ENCODE results near the gene VEZF1. TPM values are rescaled to one million over a fixed set of nuclear protein-coding genes. Genes with fewer than 3 reads are reported as not detected.

VEZF1 gene
- total RNA-seq, 1 experiment from 2014 or later, result 77.7 TPM

DNA sequence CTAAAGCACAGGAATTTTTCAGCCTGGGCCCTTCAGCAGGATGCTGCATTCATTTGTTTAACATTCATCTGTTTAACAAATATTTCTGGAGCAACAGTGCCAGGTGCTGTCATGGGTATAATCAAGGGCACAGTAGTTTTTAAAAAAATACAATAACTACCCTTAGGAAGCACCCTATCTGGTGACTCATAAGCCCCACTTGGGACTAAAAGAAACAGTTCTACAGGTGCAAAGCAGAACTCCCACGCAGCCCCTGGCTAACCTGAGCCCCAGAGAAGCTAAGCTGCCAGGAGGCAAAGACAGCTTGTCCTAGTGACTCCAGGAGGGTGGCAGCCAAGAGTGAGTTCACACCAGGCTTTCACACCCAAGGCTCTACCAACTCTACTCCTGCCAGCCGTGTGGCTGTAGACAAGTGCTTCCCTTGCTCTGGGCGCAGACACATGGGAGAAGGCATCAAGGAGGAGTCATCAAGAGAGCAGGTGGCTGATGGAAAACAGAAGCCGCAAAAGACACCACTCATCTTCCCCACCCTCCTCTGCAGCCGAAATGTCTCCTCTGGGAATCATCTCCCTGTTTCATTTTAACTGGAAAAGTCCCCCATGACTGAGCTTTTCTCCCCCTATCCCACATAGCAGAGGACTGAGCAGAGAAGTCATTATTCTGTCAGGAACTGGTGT, 47.3 kb downstream of the VEZF1 start:
- no peak for DNase-seq (ENCODE audit: low spot score)
- H3K4me1 ChIP-seq (ENCODE audit: insufficient read depth, low read length, poor library complexity, severe bottlenecking), result peaks cover 64% of the 10 kb centered on the region
- H3K9me3 ChIP-seq (ENCODE audit: low read depth, low read length, poor library complexity, severe bottlenecking), result no peaks in the 10 kb centered on the region
- POLR2A ChIA-PET (ENCODE audit: low non-redundant PET), result no interaction called here
- CTCF ChIA-PET, result no interaction called here
- H3K27me3 ChIP-seq (replicated peaks; ENCODE audit: insufficient read depth, low read depth, low read length, poor library complexity), result no peaks in the 10 kb centered on the region
- H3K4me3 ChIP-seq (ENCODE audit: low read depth, low read length, poor library complexity, severe bottlenecking), result no peak overlapping the region
- TF ChIP-seq EZH2 (IDR thresholded peaks at IDR 0.05; ENCODE audit: borderline replicate concordance, low read depth, low read length, poor library complexity, severe bottlenecking), result no peak
- TF ChIP-seq, protein P1, sequence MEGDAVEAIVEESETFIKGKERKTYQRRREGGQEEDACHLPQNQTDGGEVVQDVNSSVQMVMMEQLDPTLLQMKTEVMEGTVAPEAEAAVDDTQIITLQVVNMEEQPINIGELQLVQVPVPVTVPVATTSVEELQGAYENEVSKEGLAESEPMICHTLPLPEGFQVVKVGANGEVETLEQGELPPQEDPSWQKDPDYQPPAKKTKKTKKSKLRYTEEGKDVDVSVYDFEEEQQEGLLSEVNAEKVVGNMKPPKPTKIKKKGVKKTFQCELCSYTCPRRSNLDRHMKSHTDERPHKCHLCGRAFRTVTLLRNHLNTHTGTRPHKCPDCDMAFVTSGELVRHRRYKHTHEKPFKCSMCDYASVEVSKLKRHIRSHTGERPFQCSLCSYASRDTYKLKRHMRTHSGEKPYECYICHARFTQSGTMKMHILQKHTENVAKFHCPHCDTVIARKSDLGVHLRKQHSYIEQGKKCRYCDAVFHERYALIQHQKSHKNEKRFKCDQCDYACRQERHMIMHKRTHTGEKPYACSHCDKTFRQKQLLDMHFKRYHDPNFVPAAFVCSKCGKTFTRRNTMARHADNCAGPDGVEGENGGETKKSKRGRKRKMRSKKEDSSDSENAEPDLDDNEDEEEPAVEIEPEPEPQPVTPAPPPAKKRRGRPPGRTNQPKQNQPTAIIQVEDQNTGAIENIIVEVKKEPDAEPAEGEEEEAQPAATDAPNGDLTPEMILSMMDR (conservative IDR thresholded peaks at IDR 0.05; ENCODE audit: low read depth, low read length), result no peak
- intact Hi-C loops (cut with micrococcal nuclease; ENCODE audit: unreplicated experiment), result no loop called here
- no TSS peak for BruUV-seq (replicated peaks)
- peak overlapping the region; percentile 67 for H3K27ac ChIP-seq (ENCODE audit: low read depth, low read length, poor library complexity, severe bottlenecking)
- H3K36me3 ChIP-seq (ENCODE audit: insufficient read depth, low read length, poor library complexity, severe bottlenecking), result no peaks in the 10 kb centered on the region

DNA sequence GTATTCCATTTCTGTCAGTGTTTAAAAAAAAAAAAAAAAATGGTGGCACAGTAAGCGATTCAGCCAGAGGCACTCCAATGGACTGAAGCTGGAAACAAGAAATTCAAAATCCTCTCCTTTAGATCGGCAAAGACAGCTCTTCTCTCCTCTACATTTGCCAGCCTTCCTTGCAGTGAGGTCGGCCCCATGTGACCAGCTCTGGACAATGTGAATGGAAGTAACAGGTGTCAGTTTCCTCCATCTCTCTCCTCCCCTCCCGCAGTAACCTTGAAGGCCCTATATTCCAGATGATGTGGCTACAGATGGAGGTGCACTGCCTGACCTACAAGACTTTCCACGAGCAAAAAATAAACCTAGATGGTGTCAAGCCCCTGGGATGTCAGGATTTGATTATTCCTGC, 47.8 kb downstream of the VEZF1 start:
- CTCF ChIA-PET, result no interaction called here

DNA sequence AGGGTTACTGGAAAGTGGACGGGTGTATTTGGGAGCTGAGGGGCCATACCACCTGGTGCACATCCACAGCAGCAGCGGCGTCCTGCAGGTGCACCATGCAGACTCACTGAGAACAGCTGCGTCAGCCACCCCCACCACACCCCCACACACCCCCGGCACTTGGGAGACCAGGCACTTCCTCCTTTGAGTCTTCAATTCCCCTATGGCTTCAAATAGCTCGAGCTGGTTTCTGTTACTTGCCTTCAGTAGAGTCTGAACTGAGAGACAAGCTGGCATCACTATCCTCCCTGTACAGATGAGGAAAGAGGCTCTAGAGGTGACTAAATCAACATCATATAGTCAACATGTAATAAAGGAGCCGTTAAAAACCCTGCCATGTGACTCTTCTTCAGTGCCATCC, 48.3 kb downstream of the VEZF1 start:
- Histone ChIP-seq H3K27me3 (replicated peaks; ENCODE audit: insufficient read depth, low read depth, low read length, poor library complexity) (no peaks in the 10 kb centered on the region), H3K36me3 (ENCODE audit: insufficient read depth, low read length, poor library complexity, severe bottlenecking) (no peaks in the 10 kb centered on the region), H3K4me3 (ENCODE audit: low read depth, low read length, poor library complexity, severe bottlenecking) (no peak overlapping the region), H3K4me1 (ENCODE audit: insufficient read depth, low read length, poor library complexity, severe bottlenecking) (peaks cover 66% of the 10 kb centered on the region), H3K9me3 (ENCODE audit: low read depth, low read length, poor library complexity, severe bottlenecking) (no peaks in the 10 kb centered on the region), H3K27ac (ENCODE audit: low read depth, low read length, poor library complexity, severe bottlenecking) (peak overlapping the region; percentile 37)
- no peak for TF ChIP-seq EZH2 (IDR thresholded peaks at IDR 0.05; ENCODE audit: borderline replicate concordance, low read depth, low read length, poor library complexity, severe bottlenecking)
- TF ChIP-seq, protein P1 (conservative IDR thresholded peaks at IDR 0.05; ENCODE audit: low read depth, low read length), result no peak
- intact Hi-C loops (cut with micrococcal nuclease; ENCODE audit: unreplicated experiment), result no loop called here
- CTCF ChIA-PET, result no interaction called here
- POLR2A ChIA-PET (ENCODE audit: low non-redundant PET), result interaction anchor here (0.7 kb wide), 1 partner anchor 9 kb away, joined by 5 read pairs; no protein-coding TSS in a partner anchor
- no TSS peak for BruUV-seq (replicated peaks)
- DNase-seq (ENCODE audit: low spot score), result no peak

More for the DNA sequence above, 47.8 kb downstream of the VEZF1 start:
- POLR2A ChIA-PET (ENCODE audit: low non-redundant PET), result interaction anchor here (0.7 kb wide), 1 partner anchor 9 kb away, joined by 5 read pairs; no protein-coding TSS in a partner anchor
- no peak for DNase-seq (ENCODE audit: low spot score)
- Histone ChIP-seq H3K4me1 (ENCODE audit: insufficient read depth, low read length, poor library complexity, severe bottlenecking) (peaks cover 66% of the 10 kb centered on the region), H3K9me3 (ENCODE audit: low read depth, low read length, poor library complexity, severe bottlenecking) (no peaks in the 10 kb centered on the region), H3K27me3 (replicated peaks; ENCODE audit: insufficient read depth, low read depth, low read length, poor library complexity) (no peaks in the 10 kb centered on the region), H3K27ac (ENCODE audit: low read depth, low read length, poor library complexity, severe bottlenecking) (peak overlapping the region; percentile 67), H3K36me3 (ENCODE audit: insufficient read depth, low read length, poor library complexity, severe bottlenecking) (no peaks in the 10 kb centered on the region), H3K4me3 (ENCODE audit: low read depth, low read length, poor library complexity, severe bottlenecking) (no peak overlapping the region)
- no TSS peak for BruUV-seq (replicated peaks)
- intact Hi-C loops (cut with micrococcal nuclease; ENCODE audit: unreplicated experiment), result no loop called here
- TF ChIP-seq, protein P1 (conservative IDR thresholded peaks at IDR 0.05; ENCODE audit: low read depth, low read length), result no peak
- no peak for TF ChIP-seq EZH2 (IDR thresholded peaks at IDR 0.05; ENCODE audit: borderline replicate concordance, low read depth, low read length, poor library complexity, severe bottlenecking)

All from A673 (cell line).